Thyroid gland (tissue), 4 donors: Measurements from ENCODE around the gene ZMIZ1. TPM values are rescaled to one million over a fixed set of nuclear protein-coding genes. Genes with fewer than 3 reads are reported as not detected.

Source experiments
- DNase-seq, 2 donors: peaks; one replicate each; pipeline ENCODE4 v3.0.0-alpha.2; 2019
- H3K27ac ChIP-seq, 3 donors: fragments of 200-600 bp; sonication (generic); 1 replicate in 2 of 3; 2 replicates in 1 of 3; pipeline ENCODE4 v1.5.1; 2016 to 2019; ENCODE audit warnings: mild to moderate bottlenecking in 1 of 3, moderate library complexity in 1 of 3
- H3K27me3 ChIP-seq: fragments of 200-600 bp; sonication (generic); one replicate; pipeline ENCODE4 v1.5.1; 2019
- H3K36me3 ChIP-seq, 2 donors: fragments of 200-600 bp; sonication (generic); one replicate each; pipeline ENCODE4 v1.5.1; 2016 to 2019
- H3K4me1 ChIP-seq, 2 donors: fragments of 200-600 bp; sonication (generic); one replicate each; pipeline ENCODE4 v1.5.1; 2017 to 2019
- H3K4me3 ChIP-seq, 3 donors: fragments of 200-600 bp; sonication (generic); replicated peaks in 1 of 3; 1 replicate in 2 of 3; 2 replicates in 1 of 3; pipeline ENCODE4 v1.5.1; 2016; ENCODE audit warnings: mild to moderate bottlenecking in 1 of 3
- H3K9me3 ChIP-seq: fragments of 200-600 bp; sonication (generic); one replicate; pipeline ENCODE4 v1.5.1; 2017
- CTCF ChIP-seq, 6 experiments: fragments of 200-600 bp in 3 of 6; fragments of 450-650 bp in 3 of 6; sonication (generic) in 3 of 6; IDR thresholded peaks; one replicate each; pipeline ENCODE4 v1.5.1; 2016 to 2019; ENCODE audit warnings: antibody characterized with exemption in 6 of 6, mild to moderate bottlenecking in 2 of 6, inconsistent platforms in 1 of 6, moderate library complexity in 1 of 6
- POLR2A ChIP-seq, 2 donors: fragments of 450-650 bp; IDR thresholded peaks; one replicate each; pipeline ENCODE4 v1.6.1; 2017; ENCODE audit warnings: antibody characterized with exemption in 2 of 2, mild to moderate bottlenecking in 2 of 2, moderate library complexity in 1 of 2
- WGBS, 2 donors: methylation state at CpG; one replicate each; pipeline ENCODE4 v1.1.5; 2017; 5-methylcytosine and 5-hydroxymethylcytosine counted together
- intact Hi-C: fragments of 100-400 bp; cut with DNase I; formaldehyde crosslinking; loops from one replicate; pipeline ENCODE4 v1.15.1; 2023
- total RNA-seq, 4 donors: library from RNA; depleted of rRNA; stranded (reverse); fragments of >200 nt; gene quantifications; one replicate each; pipeline ENCODE4 v1.2.3, GENCODE V29; 2016

Gene ZMIZ1
- total RNA-seq, 4 donors from 2014 or later = 59.9 to 128 (median 94.4) TPM

GRCh38 chr10:79078367-79079053, 9.7 kb downstream of the ZMIZ1 start:
- no peak for DNase-seq
- Histone ChIP-seq H3K27me3 (no peaks in the 10 kb centered on the region), H3K9me3 (no peaks in the 10 kb centered on the region), H3K36me3 (no peaks in the 10 kb centered on the region), H3K4me1 (peaks cover 97 to 100% of the 10 kb centered on the region in 2 donors), H3K4me3 (no peak overlapping the region), H3K27ac (peak overlapping the region; percentile 41 to 60 (median 54))
- WGBS, 2 donors = 80 to 84% methylated on average over 8 of the region's 8 CpGs
- intact Hi-C loops = loop anchor here (10.0 kb wide), 1 partner anchor 56 kb away; no protein-coding TSS in a partner anchor
- TF ChIP-seq POLR2A (IDR thresholded peaks at IDR 0.05) (no peak), CTCF (IDR thresholded peaks at IDR 0.05) (no peak)

GRCh38 chr10:79079054-79079397, 10.3 kb downstream of the ZMIZ1 start:
- 80 to 83% methylated on average over 1 of the region's 1 CpG for WGBS, 2 donors
- intact Hi-C loops = loop anchor here (10.0 kb wide), 1 partner anchor 56 kb away; no protein-coding TSS in a partner anchor

GRCh38 chr10:79079490-79080355, 11.0 kb downstream of the ZMIZ1 start:
- TF ChIP-seq CTCF (IDR thresholded peaks at IDR 0.05) (no peak), POLR2A (IDR thresholded peaks at IDR 0.05) (no peak)
- H3K9me3 ChIP-seq = no peaks in the 10 kb centered on the region
- H3K36me3 ChIP-seq = no peaks in the 10 kb centered on the region
- intact Hi-C loops = loop anchor here (10.0 kb wide), 1 partner anchor 55 kb away; no protein-coding TSS in a partner anchor
- H3K27ac ChIP-seq = peak overlapping the region; percentile 41 to 60 (median 54)
- H3K27me3 ChIP-seq = no peaks in the 10 kb centered on the region
- 66 to 69% methylated on average over 11 to 15 of the region's 15 CpGs for whole genome bisulfite sequencing, 2 donors
- H3K4me1 ChIP-seq = peaks cover 97 to 100% of the 10 kb centered on the region in 2 donors
- no peak overlapping the region for H3K4me3 ChIP-seq
- DNase-seq = peak; percentile 44

More at GRCh38 chr10:79079054-79079397, 10.3 kb downstream of the ZMIZ1 start:
- TF ChIP-seq POLR2A (IDR thresholded peaks at IDR 0.05) (no peak), CTCF (IDR thresholded peaks at IDR 0.05) (no peak)
- Histone ChIP-seq H3K4me1 (peaks cover 97 to 100% of the 10 kb centered on the region in 2 donors), H3K27ac (peak overlapping the region; percentile 41 to 60 (median 54)), H3K9me3 (no peaks in the 10 kb centered on the region), H3K36me3 (no peaks in the 10 kb centered on the region), H3K27me3 (no peaks in the 10 kb centered on the region), H3K4me3 (no peak overlapping the region)
- no peak for DNase-seq

GRCh38 chr10:79081353-79082034, 12.7 kb downstream of the ZMIZ1 start:
- peaks cover 97 to 100% of the 10 kb centered on the region in 2 donors for H3K4me1 ChIP-seq
- DNase-seq = no peak
- H3K27me3 ChIP-seq = no peaks in the 10 kb centered on the region
- H3K27ac ChIP-seq = peak overlapping the region; percentile 9 to 80 (median 60)
- no peak for TF ChIP-seq CTCF (IDR thresholded peaks at IDR 0.05)
- TF ChIP-seq POLR2A (IDR thresholded peaks at IDR 0.05) = no peak
- no peak overlapping the region for H3K4me3 ChIP-seq
- H3K9me3 ChIP-seq = no peaks in the 10 kb centered on the region
- H3K36me3 ChIP-seq = no peaks in the 10 kb centered on the region
- WGBS, 2 donors = 65 to 71% methylated on average over 8 to 12 of the region's 12 CpGs
- intact Hi-C loops = no loop called here
